Skin epidermis (tissue), 12 donors: ENCODE measurements around the gene PI4KA.
"Not testable (repeated sequence)": the region's sequence is repeated elsewhere in the genome, so short reads cannot be mapped to it uniquely, and the experiment has no call there.

Experiments used
- H3K27ac ChIP-seq, 21 experiments: fragments of 200-600 bp; sonication (generic) in 11 of 21; one replicate each; pipeline ENCODE4 v1.5.0; 2020; ENCODE audit warnings: mild to moderate bottlenecking in 3 of 21, inconsistent platforms in 2 of 21, moderate library complexity in 2 of 21
- H3K4me3 ChIP-seq, 7 experiments: fragments of 200-600 bp; sonication (generic) in 2 of 7; one replicate each; pipeline ENCODE4 v1.5.0; 2020; ENCODE audit warnings: inconsistent platforms in 2 of 7, mild to moderate bottlenecking in 2 of 7, moderate library complexity in 1 of 7

PI4KA gene

GRCh38 chr22:20823264-20823663, 35.3 kb downstream of the PI4KA start:
- no peak overlapping the region for H3K4me3 ChIP-seq
- no peak overlapping the region for H3K27ac ChIP-seq

- H3K4me3 ChIP-seq, result no peak overlapping the region
- no peak overlapping the region for H3K27ac ChIP-seq
Measured at GRCh38 chr22:20822240-20822639, 36.4 kb downstream of the PI4KA start.

GRCh38 chr22:20821717-20822239, 36.8 kb downstream of the PI4KA start:
- not testable (repeated sequence) for H3K4me3 ChIP-seq, H3K27ac ChIP-seq

- Histone ChIP-seq H3K27ac (no peak overlapping the region), H3K4me3 (no peak overlapping the region)
Measured at GRCh38 chr22:20819471-20819870, 39.1 kb downstream of the PI4KA start.

- Histone ChIP-seq H3K4me3 (no peak overlapping the region), H3K27ac (no peak overlapping the region)
Measured at GRCh38 chr22:20818471-20818870, 40.1 kb downstream of the PI4KA start.

- no peak overlapping the region for H3K4me3 ChIP-seq
Measured at GRCh38 chr22:20816559-20816958, 42.1 kb downstream of the PI4KA start.

GRCh38 chr22:20815477-20816050, 43.0 kb downstream of the PI4KA start:
- Histone ChIP-seq H3K27ac (no peak overlapping the region), H3K4me3 (no peak overlapping the region)

More at GRCh38 chr22:20816559-20816958, 42.1 kb downstream of the PI4KA start:
- no peak overlapping the region for H3K27ac ChIP-seq

- no peak overlapping the region for H3K27ac ChIP-seq
- no peak overlapping the region for H3K4me3 ChIP-seq
Measured at GRCh38 chr22:20814221-20814808, 44.3 kb downstream of the PI4KA start.

- no peak overlapping the region for H3K4me3 ChIP-seq
- H3K27ac ChIP-seq, result no peak overlapping the region
Measured at GRCh38 chr22:20813056-20813455, 45.6 kb downstream of the PI4KA start.

GRCh38 chr22:20811971-20812660, 46.5 kb downstream of the PI4KA start:
- H3K27ac ChIP-seq, result no peak overlapping the region
- H3K4me3 ChIP-seq, result no peak overlapping the region

GRCh38 chr22:20811171-20811570, 47.4 kb downstream of the PI4KA start:
- H3K27ac ChIP-seq, result no peak overlapping the region
- no peak overlapping the region for H3K4me3 ChIP-seq

- Histone ChIP-seq H3K27ac (no peak overlapping the region), H3K4me3 (no peak overlapping the region)
Measured at GRCh38 chr22:20810645-20811044, 48.0 kb downstream of the PI4KA start.

GRCh38 chr22:20809538-20810185, 48.9 kb downstream of the PI4KA start:
- Histone ChIP-seq H3K27ac (no peak overlapping the region), H3K4me3 (no peak overlapping the region)

GRCh38 chr22:20808844-20809243, 49.8 kb downstream of the PI4KA start:
- H3K27ac ChIP-seq, result no peak overlapping the region
- no peak overlapping the region for H3K4me3 ChIP-seq

- Histone ChIP-seq H3K27ac (no peak overlapping the region), H3K4me3 (no peak overlapping the region)
Measured at GRCh38 chr22:20807315-20807752, 51.3 kb downstream of the PI4KA start.

- Histone ChIP-seq H3K4me3 (no peak overlapping the region), H3K27ac (no peak overlapping the region)
Measured at GRCh38 chr22:20805972-20806471, 52.6 kb downstream of the PI4KA start.

GRCh38 chr22:20804650-20805049, 54.0 kb downstream of the PI4KA start:
- Histone ChIP-seq H3K27ac (no peak overlapping the region), H3K4me3 (no peak overlapping the region)

- Histone ChIP-seq H3K4me3 (no peak overlapping the region), H3K27ac (no peak overlapping the region)
Measured at GRCh38 chr22:20803696-20804324, 54.8 kb downstream of the PI4KA start.

- Histone ChIP-seq H3K27ac (no peak overlapping the region), H3K4me3 (no peak overlapping the region)
Measured at GRCh38 chr22:20802922-20803553, 55.6 kb downstream of the PI4KA start.
